OCI-M2 (cell line): ENCODE data around the gene HIPK4.
"Not testable (repeated sequence)": the region's sequence is repeated elsewhere in the genome, so short reads cannot be mapped to it uniquely, and the experiment has no call there.

Experiments used
- DNase-seq: peaks from one replicate; lab custom pipeline; 2025; ENCODE audit not compliant: unreplicated experiment; lab: John Stamatoyannopoulos, UW

The HIPK4 gene

GRCh38 chr19:40390084-40390742 lies at the start of gene HIPK4:
HIPK4 (minus strand) TSS chr19:40390181; CDS start chr19:40389902, 279 bp downstream.
- no peak for DNase-seq

GRCh38 chr19:40438284-40438683 lies 48.3 kb upstream of the HIPK4 start:
- DNase-seq: no peak

- no peak for DNase-seq
These were observed 43.6 kb upstream of the HIPK4 start for GRCh38 chr19:40433391-40434216.

GRCh38 chr19:40432760-40433159 lies 42.8 kb upstream of the HIPK4 start:
- DNase-seq: not testable (repeated sequence)

- no peak for DNase-seq
These were observed 41.7 kb upstream of the HIPK4 start for GRCh38 chr19:40431698-40432097.

- not testable (repeated sequence) for DNase-seq
These were observed 40.3 kb upstream of the HIPK4 start for GRCh38 chr19:40430242-40430641.

GRCh38 chr19:40428197-40428596 lies 38.2 kb upstream of the HIPK4 start:
- DNase-seq: not testable (repeated sequence)

- peak; percentile 97 for DNase-seq
These were observed 35.7 kb upstream of the HIPK4 start, which contains the start of gene SERTAD1 for GRCh38 chr19:40425450-40426287. SERTAD1 (minus strand) TSS chr19:40425992; CDS start chr19:40423546, 2,446 bp downstream.

GRCh38 chr19:40424637-40425449 lies 34.9 kb upstream of the HIPK4 start:
- no peak for DNase-seq

- no peak for DNase-seq
These were observed 34.0 kb upstream of the HIPK4 start for GRCh38 chr19:40423938-40424337.

GRCh38 chr19:40422748-40423566 lies 33.0 kb upstream of the HIPK4 start:
- DNase-seq: no peak

- DNase-seq: no peak
These were observed 32.2 kb upstream of the HIPK4 start for GRCh38 chr19:40421993-40422747.

- DNase-seq: peak; percentile 94
These were observed 31.1 kb upstream of the HIPK4 start for GRCh38 chr19:40420766-40421765.

- DNase-seq: no peak
These were observed 30.4 kb upstream of the HIPK4 start for GRCh38 chr19:40420451-40420765.

- DNase-seq: no peak
These were observed 29.8 kb upstream of the HIPK4 start for GRCh38 chr19:40419780-40420179.

GRCh38 chr19:40419066-40419612 lies 29.2 kb upstream of the HIPK4 start:
- DNase-seq: no peak

GRCh38 chr19:40418040-40418439 lies 28.1 kb upstream of the HIPK4 start:
- DNase-seq: no peak

- DNase-seq: no peak
These were observed 27.6 kb upstream of the HIPK4 start for GRCh38 chr19:40417643-40417981.
